HL-60/S4 (cell line): ENCODE results near the gene DENND5A.
"Not testable (repeated sequence)": the region's sequence is repeated elsewhere in the genome, so short reads cannot be mapped to it uniquely, and the experiment has no call there.

Source experiments
- in situ Hi-C: fragments of 300-500 bp; cut with MboI; formaldehyde crosslinking; loops from 2 replicates; pipeline ENCODE4 v1.14.3; 2022; ENCODE audit warnings: low sequenced_read_pairs

Gene DENND5A

DNA sequence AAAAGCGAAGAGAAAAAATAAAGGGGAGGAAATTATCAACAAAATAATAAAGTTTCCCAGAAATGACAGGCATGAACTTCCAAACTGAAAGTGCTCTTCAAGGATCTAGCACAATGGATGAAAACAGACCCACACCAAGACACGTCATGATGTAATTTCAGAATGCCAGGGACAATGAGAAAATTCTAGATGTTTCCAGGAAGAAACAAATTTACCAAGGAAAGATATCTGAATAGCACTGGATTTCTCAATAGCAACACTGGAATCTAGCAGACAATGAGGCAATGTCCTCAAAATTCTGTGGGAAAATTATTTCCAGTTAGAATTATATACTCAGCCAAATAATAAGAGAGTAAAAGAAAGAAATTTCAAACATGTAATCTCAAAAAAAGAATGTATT, 46.0 kb downstream of the DENND5A start:
- in situ Hi-C loops: no loop called here

DNA sequence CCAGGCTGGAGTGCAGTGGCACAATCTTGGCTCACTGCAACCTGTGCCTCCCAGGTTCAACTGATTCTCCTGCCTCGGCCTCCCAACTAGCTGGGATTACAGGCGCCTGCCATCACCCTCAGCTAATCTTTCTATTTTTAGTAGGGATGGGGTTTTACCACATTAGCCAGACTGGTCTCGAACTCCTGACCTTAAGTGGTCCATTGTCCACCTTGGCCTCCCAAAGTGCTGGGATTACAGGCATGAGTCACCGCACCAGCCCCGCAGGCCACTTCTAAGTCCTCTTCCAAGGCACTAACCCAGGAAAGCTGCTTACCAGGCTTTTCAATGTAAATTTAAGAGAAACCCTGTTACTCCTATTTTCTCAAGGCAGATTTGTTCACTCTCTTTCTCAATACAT, 50.4 kb downstream of the DENND5A start:
- in situ Hi-C loops: no loop called here

DNA sequence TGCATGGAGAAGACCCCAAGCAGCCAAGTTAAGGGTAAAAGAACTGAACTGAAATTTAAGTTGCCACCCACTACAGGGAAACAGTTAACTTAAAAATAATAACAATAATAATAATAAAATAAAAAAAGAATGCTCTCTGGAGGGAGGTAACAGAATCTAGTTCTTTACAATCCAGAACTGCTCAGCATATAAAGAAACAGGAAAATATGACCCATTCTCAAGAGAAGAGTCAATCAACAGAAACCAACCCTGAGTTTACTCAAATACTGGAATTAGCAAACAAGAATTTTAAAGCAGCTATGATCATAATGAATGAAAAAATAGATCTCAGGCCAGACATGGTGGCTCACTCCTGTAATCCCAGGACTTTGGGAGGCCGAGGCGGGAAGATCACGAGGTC, 53.8 kb downstream of the DENND5A start:
- in situ Hi-C loops: no loop called here

DNA sequence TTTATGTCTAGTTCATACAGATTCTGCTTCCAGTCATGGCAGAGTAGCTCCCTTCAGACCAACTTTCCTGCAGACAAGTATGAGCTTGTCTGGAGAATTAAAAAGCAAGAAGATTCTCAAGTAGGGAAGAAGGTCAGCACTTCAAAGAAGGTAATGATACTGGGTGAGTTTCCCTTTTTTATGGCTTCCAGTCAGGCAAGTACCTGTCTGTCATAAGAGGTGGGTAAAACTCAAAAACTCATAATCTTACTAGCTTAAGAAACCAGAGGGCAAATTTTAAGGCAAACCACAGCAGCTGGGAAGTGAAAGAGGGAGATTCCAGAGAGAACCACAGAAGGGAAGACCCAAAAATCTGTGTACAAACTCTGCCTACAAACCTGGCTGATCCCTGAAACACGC, 54.2 kb downstream of the DENND5A start:
- in situ Hi-C loops: no loop called here

DNA sequence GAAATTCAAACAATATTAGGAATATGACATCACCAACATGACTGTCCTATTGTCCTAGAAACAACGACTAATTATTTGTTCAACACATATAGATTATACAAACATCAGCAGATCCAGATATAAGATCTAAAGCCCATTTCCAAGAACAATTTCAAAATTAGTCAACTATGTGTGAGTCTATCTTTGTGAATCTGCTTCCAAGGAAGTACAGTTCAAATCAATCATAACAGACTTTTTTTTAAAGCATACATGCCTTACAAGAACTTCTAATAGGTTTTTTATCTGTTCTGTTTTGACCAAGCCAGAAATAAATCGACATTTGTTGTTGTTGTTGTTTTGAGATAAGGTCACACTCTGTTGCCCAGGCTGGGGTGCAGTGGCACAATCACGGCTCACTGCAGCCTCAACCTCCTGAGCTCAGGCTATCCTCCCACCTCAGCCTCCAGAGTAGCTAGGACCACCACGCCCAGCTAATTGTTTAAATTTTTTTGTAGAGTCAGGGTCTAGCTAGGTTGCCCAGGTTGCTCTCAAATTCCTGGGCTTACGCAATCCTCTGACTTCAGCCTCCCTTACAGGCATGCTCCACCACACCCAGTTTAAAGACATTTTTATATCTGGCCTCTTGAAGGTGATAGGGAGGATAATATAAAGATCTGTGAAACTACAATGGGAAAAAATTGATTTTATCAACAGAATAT, 54.8 kb downstream of the DENND5A start:
- in situ Hi-C loops: no loop called here

DNA sequence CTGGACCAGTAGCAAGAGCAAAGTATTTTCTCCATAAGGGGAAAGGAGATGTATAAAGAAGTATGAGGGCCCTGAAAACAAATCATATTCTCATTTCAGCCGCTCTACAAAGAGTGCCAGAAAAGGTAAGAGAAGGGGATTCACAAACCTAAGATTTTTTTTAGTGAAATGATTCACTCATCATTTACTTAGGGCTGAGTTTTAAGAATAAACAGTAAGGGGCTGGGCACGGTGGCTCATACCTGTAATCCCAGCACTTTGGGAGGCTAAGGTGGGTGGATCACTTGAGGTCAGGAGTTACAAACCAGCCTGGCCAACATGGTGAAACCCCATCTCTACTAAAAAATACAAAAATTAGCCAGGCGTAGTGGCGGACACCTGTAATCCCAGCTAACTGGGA, 55.5 kb downstream of the DENND5A start:
- in situ Hi-C loops: not testable (repeated sequence)

DNA sequence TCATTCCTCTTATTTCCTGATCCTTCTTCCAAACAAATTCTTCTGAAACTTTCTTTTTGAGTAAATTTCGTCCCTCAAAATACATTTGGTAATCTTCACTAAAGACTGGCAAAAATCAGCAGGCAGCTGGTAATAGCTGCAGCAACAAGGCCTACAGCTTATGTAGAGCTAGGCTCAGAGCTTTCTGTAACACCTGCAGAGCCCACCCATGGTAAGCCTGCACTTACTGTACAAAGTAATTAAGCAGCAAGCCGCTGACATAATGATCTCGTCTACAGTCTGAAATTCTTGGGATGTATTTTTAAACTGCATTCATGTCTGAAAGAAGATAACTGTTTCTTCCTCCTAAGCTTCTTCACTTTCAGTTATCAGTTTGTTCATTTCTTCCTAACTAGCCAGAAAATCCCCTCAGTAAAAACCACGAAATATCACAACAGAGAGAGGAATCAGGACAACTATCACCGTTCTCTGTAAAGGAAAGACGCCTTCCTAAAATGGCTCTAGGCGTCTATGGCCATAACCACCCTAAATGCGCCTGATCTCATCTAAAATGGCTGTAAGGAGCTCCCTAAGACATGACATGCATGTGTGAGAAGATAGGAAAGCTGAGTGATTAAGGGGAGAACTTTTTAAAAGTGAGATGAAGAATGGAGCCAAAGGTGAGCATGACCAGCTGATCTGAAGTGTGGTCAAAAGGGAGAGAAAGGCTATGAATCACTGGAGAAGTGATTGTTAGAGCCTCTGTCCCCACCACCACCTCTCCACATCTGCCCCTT, 56.2 kb downstream of the DENND5A start:
- in situ Hi-C loops: no loop called here

DNA sequence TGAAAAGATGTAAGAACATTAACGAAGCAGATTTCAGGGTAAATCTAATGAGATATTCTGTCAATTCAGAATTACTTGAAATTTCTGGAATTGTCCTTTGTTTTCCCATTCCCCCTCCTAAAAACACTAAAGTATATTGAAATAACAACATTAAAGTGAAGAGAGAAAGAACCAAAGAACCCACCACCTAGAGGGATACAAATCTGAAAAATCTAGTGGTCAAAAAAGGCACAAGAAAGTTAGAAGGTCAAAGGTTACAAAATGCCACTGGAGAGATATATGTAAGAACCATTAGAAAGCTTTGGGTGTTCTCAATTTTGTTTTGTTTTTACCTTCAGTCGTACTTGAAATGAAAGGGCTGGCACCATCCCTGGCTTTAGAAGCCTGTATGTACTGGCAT, 57.9 kb downstream of the DENND5A start:
- in situ Hi-C loops: no loop called here

DNA sequence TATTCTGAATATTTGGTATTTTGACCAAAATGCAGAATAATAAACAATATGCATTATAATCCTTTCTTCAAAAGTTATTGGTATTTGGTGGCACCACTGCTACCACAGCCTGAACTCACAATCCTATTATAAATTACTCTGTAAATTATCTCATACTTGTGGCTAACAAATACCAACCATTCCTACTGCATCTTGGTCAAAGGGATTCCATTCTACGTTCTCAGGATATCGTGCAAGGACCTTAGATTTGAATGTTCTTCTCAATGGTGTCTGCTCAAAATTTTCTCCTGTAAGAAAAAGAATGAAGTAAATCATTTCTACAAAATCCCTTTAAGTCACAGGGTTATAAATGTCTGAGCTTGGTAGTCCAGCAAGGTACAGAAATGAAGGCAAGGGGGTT, 58.7 kb downstream of the DENND5A start:
- in situ Hi-C loops: no loop called here

DNA sequence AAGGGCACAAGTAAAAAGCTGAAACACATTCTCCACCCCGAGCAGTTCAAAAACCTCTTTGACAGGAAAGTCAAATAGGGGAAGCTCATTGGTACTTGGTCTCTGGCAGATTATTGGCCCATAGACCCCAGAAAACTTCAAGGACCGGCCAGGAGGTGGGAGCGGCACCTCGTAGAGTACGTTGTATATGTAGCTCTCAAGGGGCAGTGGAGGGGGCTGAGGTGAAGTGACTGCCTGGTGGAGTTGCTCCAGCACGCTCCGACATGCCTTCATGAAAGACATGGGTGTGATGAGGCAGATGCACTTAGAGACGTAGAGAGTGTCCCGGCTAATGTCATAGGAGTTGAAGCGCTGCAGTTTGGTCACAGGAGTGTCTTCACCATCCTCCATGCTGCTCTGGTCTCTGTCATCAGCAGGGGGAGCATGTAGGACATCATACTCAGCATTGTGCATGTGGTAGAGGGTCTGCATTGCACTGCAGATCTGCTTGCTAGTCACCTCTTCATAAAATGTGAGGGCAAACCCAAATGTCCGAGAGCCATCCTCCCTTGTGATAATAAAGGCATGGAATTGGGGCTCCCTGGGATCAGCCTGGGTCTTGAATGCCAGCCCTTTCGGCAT, 61.3 kb downstream of the DENND5A start:
- in situ Hi-C loops: no loop called here

GRCh38 chr11:9201372-9202162, 63.6 kb downstream of the DENND5A start:
- in situ Hi-C loops: no loop called here

DNA sequence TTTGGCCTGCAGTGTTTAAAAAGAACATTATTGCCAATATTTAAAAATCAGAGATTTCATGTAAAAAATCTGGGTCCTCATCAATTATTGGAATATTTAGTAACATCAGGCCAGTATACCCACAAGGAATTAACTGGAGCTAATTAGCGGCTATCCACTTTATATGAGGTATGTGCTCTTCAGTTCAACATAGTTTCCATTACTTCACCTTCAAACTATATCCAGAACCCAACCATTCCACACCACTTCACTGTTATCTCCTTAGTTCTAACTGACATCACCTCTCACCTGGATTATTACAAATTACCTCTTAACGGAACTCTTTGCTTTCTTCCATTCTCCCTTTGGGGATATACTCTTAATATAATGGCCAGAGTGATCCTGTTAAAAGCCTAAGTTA, 64.7 kb downstream of the DENND5A start:
- in situ Hi-C loops: no loop called here

DNA sequence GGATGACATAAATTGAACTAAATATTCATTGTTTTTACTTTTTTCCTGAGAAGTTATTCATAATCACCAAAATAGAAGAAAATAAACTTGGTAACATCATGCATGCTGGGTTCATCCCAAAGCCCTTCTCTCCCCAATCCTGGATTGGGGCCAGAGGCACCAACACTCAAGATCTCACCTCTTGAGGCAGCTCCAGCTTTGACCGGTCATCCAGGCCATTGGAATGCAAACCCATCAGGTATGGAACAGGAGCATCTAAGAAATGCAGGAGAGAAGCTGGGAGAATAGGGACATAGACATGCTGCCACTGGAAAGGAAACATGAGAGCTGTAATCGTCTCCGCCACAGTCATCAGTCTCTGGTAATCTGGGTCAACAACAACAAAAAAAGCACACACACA, 71.8 kb downstream of the DENND5A start:
- in situ Hi-C loops: no loop called here

GRCh38 chr11:9192561-9192960, 72.6 kb downstream of the DENND5A start:
- in situ Hi-C loops: no loop called here

GRCh38 chr11:9190326-9191016, 74.7 kb downstream of the DENND5A start:
- in situ Hi-C loops: not testable (repeated sequence)

- in situ Hi-C loops: not testable (repeated sequence)
These were observed 76.3 kb downstream of the DENND5A start for GRCh38 chr11:9188860-9189259.

- in situ Hi-C loops: no loop called here
These were observed 77.5 kb downstream of the DENND5A start for GRCh38 chr11:9187616-9188015.

DNA sequence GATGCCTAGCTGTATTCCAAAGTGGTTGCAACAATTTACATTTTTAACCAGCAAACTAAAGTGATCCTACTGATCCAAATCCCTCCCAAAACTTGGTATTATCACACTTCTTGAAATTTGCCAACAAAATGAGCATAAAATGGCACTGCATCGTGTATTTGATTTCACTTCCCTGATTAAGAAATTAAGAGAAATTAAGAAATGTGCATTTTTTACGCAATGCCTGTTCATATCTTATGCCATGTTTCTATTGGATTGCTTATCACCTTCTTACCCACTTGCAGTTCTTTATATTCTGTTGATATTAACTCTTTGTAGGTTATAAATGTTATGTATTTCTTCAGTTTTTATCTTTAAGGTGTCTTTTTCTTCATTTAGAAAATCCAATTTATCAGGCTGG, 80.6 kb downstream of the DENND5A start:
- in situ Hi-C loops: no loop called here

- in situ Hi-C loops: no loop called here
These were observed 82.8 kb downstream of the DENND5A start for GRCh38 chr11:9182180-9182871.

GRCh38 chr11:9180784-9181183, 84.4 kb downstream of the DENND5A start:
- in situ Hi-C loops: no loop called here
